Breast epithelium (tissue), 4 donors: ENCODE data around the gene B4GAT1. TPM values are rescaled to one million over a fixed set of nuclear protein-coding genes. Genes with fewer than 3 reads are reported as not detected.

Experiments used
- DNase-seq, 2 donors: peaks; one replicate each; pipeline ENCODE4 v3.0.0-alpha.2; 2019; ENCODE audit warnings: low spot score in 2 of 2
- H3K27ac ChIP-seq, 2 donors: fragments of 200-600 bp; sonication (generic) in 1 of 2; one replicate each; pipeline ENCODE4 v1.5.1; 2016 to 2019; ENCODE audit warnings: mild to moderate bottlenecking in 1 of 2
- H3K27me3 ChIP-seq, 2 donors: fragments of 200-600 bp; sonication (generic) in 1 of 2; one replicate each; pipeline versions ENCODE4 v1.5.1 to v1.6.0; 2017 to 2019; ENCODE audit warnings: control low read depth in 1 of 2, mild to moderate bottlenecking in 1 of 2
- H3K36me3 ChIP-seq: fragments of 200-600 bp; one replicate; pipeline ENCODE4 v1.5.1; 2019
- H3K4me1 ChIP-seq, 2 donors: fragments of 200-600 bp; sonication (generic); one replicate each; pipeline ENCODE4 v1.5.1; 2016 to 2019; ENCODE audit warnings: control low read depth in 1 of 2
- H3K4me3 ChIP-seq, 3 donors: fragments of 200-600 bp; sonication (generic); 1 replicate in 2 of 3; 2 replicates in 1 of 3; pipeline ENCODE4 v1.5.1; 2016 to 2019; ENCODE audit warnings: mild to moderate bottlenecking in 3 of 3, moderate library complexity in 2 of 3
- H3K9me3 ChIP-seq, 2 donors: fragments of 200-600 bp; sonication (generic) in 1 of 2; one replicate each; pipeline ENCODE4 v1.5.1; 2016 to 2019; ENCODE audit warnings: control low read depth in 1 of 2
- CTCF ChIP-seq, 3 donors: fragments of 450-650 bp; IDR thresholded peaks; one replicate each; pipeline ENCODE4 v1.5.1; 2016 to 2017; ENCODE audit warnings: antibody characterized with exemption in 3 of 3, mild to moderate bottlenecking in 3 of 3, moderate library complexity in 3 of 3
- POLR2A ChIP-seq: fragments of 450-650 bp; IDR thresholded peaks from one replicate; pipeline ENCODE4 v1.6.1; 2016; ENCODE audit warnings: antibody characterized with exemption, mild to moderate bottlenecking, moderate library complexity
- POLR2AphosphoS5 ChIP-seq, 3 donors: sonication (generic); formaldehyde crosslinking; IDR thresholded peaks; one replicate each; pipeline ENCODE4 v1.6.1; 2017; ENCODE audit warnings: antibody characterized with exemption in 3 of 3
- intact Hi-C: fragments of 100-400 bp; cut with DNase I; formaldehyde crosslinking; loops from one replicate; pipeline ENCODE4 v1.15.1; 2023; ENCODE audit warnings: low total_unique reads
- total RNA-seq, 3 donors: library from RNA; depleted of rRNA; stranded (reverse); fragments of >200 nt; gene quantifications; one replicate each; pipeline ENCODE4 v1.1.0, GENCODE V29; 2016

The B4GAT1 gene
- total RNA-seq, 3 donors from 2014 or later: 20.0 to 35.4 (median 30.1) TPM

GRCh38 chr11:66341502-66342126, 5.8 kb downstream of the B4GAT1 start:
- Histone ChIP-seq H3K9me3 (no peaks in the 10 kb centered on the region), H3K27me3 (no peaks in the 10 kb centered on the region), H3K36me3 (peaks cover 10% of the 10 kb centered on the region), H3K4me3 (no peak overlapping the region), H3K4me1 (peaks cover under 1 to 25% of the 10 kb centered on the region in 2 donors), H3K27ac (no peak overlapping the region)
- intact Hi-C loops: no loop called here
- TF ChIP-seq POLR2AphosphoS5 (IDR thresholded peaks at IDR 0.05): no peak
- no peak for TF ChIP-seq POLR2A
- no peak for TF ChIP-seq CTCF (IDR thresholded peaks at IDR 0.05)
- no peak for DNase-seq

- Histone ChIP-seq H3K27me3 (no peaks in the 10 kb centered on the region), H3K9me3 (no peaks in the 10 kb centered on the region), H3K4me3 (no peak overlapping the region), H3K27ac (no peak overlapping the region), H3K4me1 (peaks cover 4 to 18% of the 10 kb centered on the region in 2 donors), H3K36me3 (peaks cover 10% of the 10 kb centered on the region)
- no peak for DNase-seq
- intact Hi-C loops: no loop called here
- TF ChIP-seq CTCF (IDR thresholded peaks at IDR 0.05) (no peak), POLR2A (no peak), POLR2AphosphoS5 (IDR thresholded peaks at IDR 0.05) (no peak)
Measured at GRCh38 chr11:66340596-66341501, 6.6 kb downstream of the B4GAT1 start.

- H3K4me1 ChIP-seq: peaks cover 5 to 12% of the 10 kb centered on the region in 2 donors
- H3K36me3 ChIP-seq: peaks cover 10% of the 10 kb centered on the region
- no peaks in the 10 kb centered on the region for H3K27me3 ChIP-seq
- H3K4me3 ChIP-seq: no peak overlapping the region
- DNase-seq: no peak
- no peaks in the 10 kb centered on the region for H3K9me3 ChIP-seq
- intact Hi-C loops: no loop called here
- H3K27ac ChIP-seq: no peak overlapping the region
- TF ChIP-seq POLR2AphosphoS5 (IDR thresholded peaks at IDR 0.05): no peak
- TF ChIP-seq CTCF (IDR thresholded peaks at IDR 0.05): no peak
- no peak for TF ChIP-seq POLR2A
Measured at GRCh38 chr11:66339686-66340483, 7.5 kb downstream of the B4GAT1 start.

GRCh38 chr11:66339162-66339675, 8.2 kb downstream of the B4GAT1 start:
- DNase-seq: no peak
- intact Hi-C loops: no loop called here
- Histone ChIP-seq H3K36me3 (peaks cover 10% of the 10 kb centered on the region), H3K4me1 (peaks cover 8 to 10% of the 10 kb centered on the region in 2 donors), H3K27me3 (no peaks in the 10 kb centered on the region), H3K27ac (no peak overlapping the region), H3K4me3 (no peak overlapping the region), H3K9me3 (no peaks in the 10 kb centered on the region)
- TF ChIP-seq POLR2AphosphoS5 (IDR thresholded peaks at IDR 0.05) (no peak), CTCF (IDR thresholded peaks at IDR 0.05) (no peak), POLR2A (no peak)
